Gastrocnemius medialis (tissue), 4 donors: ENCODE results near the gene TM9SF1.

Source experiments
- POLR2A ChIP-seq, 2 donors: fragments of 450-650 bp; IDR thresholded peaks; one replicate each; pipeline ENCODE4 v1.6.1; 2017; ENCODE audit warnings: antibody characterized with exemption in 2 of 2, mild to moderate bottlenecking in 2 of 2, moderate library complexity in 2 of 2
- TF ChIP-seq, protein P1 (sequence below), 5 experiments: fragments of 450-650 bp in 3 of 5; fragments of 200-600 bp in 2 of 5; sonication (generic) in 2 of 5; IDR thresholded peaks in 4 of 5; conservative IDR thresholded peaks in 1 of 5; 1 replicate in 4 of 5; 2 replicates in 1 of 5; pipeline ENCODE4 v1.5.1; 2016 to 2019; ENCODE audit warnings: antibody characterized with exemption in 5 of 5, mild to moderate bottlenecking in 3 of 5, moderate library complexity in 3 of 5

DNA sequence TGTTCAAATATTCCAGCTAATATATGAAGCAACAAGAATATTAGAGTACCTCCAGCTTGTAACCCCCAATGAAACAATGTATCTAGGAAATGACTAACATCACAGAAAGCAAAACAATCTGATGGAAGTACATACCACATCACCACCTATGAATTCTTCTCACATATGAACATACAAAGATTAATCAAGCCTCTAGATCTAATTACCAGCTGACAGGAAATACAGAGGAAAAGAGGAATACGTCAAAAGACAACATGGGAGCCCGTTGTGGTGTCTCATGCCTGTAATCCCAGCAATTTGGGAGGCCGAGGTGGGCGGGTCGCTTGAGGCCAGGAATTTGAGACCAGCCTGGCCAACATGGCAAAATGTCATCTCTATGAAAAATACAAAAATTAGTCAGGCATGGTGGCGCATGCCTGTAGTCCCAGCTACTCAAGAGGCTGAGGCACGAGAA is 29.4 kb upstream of the TM9SF1 start:
- TF ChIP-seq POLR2A (IDR thresholded peaks at IDR 0.05): no peak
- TF ChIP-seq, protein P1, sequence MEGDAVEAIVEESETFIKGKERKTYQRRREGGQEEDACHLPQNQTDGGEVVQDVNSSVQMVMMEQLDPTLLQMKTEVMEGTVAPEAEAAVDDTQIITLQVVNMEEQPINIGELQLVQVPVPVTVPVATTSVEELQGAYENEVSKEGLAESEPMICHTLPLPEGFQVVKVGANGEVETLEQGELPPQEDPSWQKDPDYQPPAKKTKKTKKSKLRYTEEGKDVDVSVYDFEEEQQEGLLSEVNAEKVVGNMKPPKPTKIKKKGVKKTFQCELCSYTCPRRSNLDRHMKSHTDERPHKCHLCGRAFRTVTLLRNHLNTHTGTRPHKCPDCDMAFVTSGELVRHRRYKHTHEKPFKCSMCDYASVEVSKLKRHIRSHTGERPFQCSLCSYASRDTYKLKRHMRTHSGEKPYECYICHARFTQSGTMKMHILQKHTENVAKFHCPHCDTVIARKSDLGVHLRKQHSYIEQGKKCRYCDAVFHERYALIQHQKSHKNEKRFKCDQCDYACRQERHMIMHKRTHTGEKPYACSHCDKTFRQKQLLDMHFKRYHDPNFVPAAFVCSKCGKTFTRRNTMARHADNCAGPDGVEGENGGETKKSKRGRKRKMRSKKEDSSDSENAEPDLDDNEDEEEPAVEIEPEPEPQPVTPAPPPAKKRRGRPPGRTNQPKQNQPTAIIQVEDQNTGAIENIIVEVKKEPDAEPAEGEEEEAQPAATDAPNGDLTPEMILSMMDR (IDR thresholded peaks at IDR 0.05 in 4 of 5, conservative IDR thresholded peaks at IDR 0.05 in 1 of 5): no peak
